Thoracic aorta (tissue), 2 donors: Measurements from ENCODE around the gene GRAMD2A. TPM values are rescaled to one million over a fixed set of nuclear protein-coding genes. Genes with fewer than 3 reads are reported as not detected.

Experiments
- ATAC-seq: fragments of 150-250 bp; one replicate; pipeline ENCODE4 v1.8.0; 2017; ENCODE audit warnings: low read depth; ENCODE audit not compliant: insufficient number of reproducible peaks, low FRiP score
- DNase-seq: peaks from one replicate; pipeline ENCODE4 v3.0.0-alpha.2; 2020; ENCODE audit warnings: low spot score
- H3K27ac ChIP-seq, 2 donors: fragments of 200-600 bp; sonication (generic); 1 replicate in 1 of 2; 2 replicates in 1 of 2; pipeline ENCODE4 v1.5.1; 2016; ENCODE audit warnings: mild to moderate bottlenecking in 2 of 2, moderate library complexity in 2 of 2
- H3K27me3 ChIP-seq: fragments of 200-600 bp; sonication (generic); replicated peaks from 2 replicates; pipeline ENCODE4 v1.6.0; 2016; ENCODE audit warnings: mild to moderate bottlenecking; ENCODE audit not compliant: insufficient read depth
- H3K36me3 ChIP-seq: fragments of 200-600 bp; sonication (generic); one replicate; pipeline ENCODE4 v1.5.1; 2016
- H3K4me1 ChIP-seq, 2 donors: fragments of 200-600 bp; sonication (generic); 1 replicate in 1 of 2; 2 replicates in 1 of 2; pipeline versions ENCODE4 v1.5.1 to v1.6.0; 2016; ENCODE audit warnings: low read depth in 2 of 2, mild to moderate bottlenecking in 1 of 2; ENCODE audit not compliant: control insufficient read depth in 1 of 2
- H3K4me3 ChIP-seq: fragments of 200-600 bp; sonication (generic); 2 replicates; pipeline ENCODE4 v1.5.1; 2016; ENCODE audit warnings: mild to moderate bottlenecking
- H3K9me3 ChIP-seq: fragments of 200-600 bp; sonication (generic); 2 replicates; pipeline ENCODE4 v1.5.1; 2016
- CTCF ChIP-seq: fragments of 200-600 bp; sonication (generic); IDR thresholded peaks from one replicate; pipeline ENCODE4 v1.5.1; 2019; ENCODE audit warnings: antibody characterized with exemption
- total RNA-seq, 2 donors: library from RNA; depleted of rRNA; stranded (reverse); fragments of >200 nt; gene quantifications; one replicate each; pipeline versions ENCODE4 v1.1.0 to v1.2.3, GENCODE V29; 2016

The GRAMD2A gene
- total RNA-seq, 2 donors from 2014 or later = 0.85 TPM; not detected in 1

- Histone ChIP-seq H3K36me3 (no peaks in the 10 kb centered on the region), H3K4me3 (peak within 1 kb of the TSS; percentile 93), H3K9me3 (no peaks in the 10 kb centered on the region), H3K27me3 (no peaks in the 10 kb centered on the region), H3K27ac (peak within 1 kb of the TSS; percentile 96 to 99), H3K4me1 (peaks cover 31 to 41% of the 10 kb centered on the region in 2 donors)
- DNase-seq (peak; percentile 90), ATAC-seq (peak; percentile 69)
- TF ChIP-seq CTCF = no peak
Measured at GRCh38 chr15:72231066-72231832, 33.7 kb upstream of the GRAMD2A start, which contains the start of gene PKM. Gene PKM, minus strand, starts transcription at chr15:72231190. Its CDS starts 12,093 bp downstream, at chr15:72219097.

GRCh38 chr15:72230197-72231065, 32.8 kb upstream of the GRAMD2A start:
- ATAC-seq = peak; percentile 30

GRCh38 chr15:72229947-72230196, 32.3 kb upstream of the GRAMD2A start:
- Histone ChIP-seq H3K27me3 (no peaks in the 10 kb centered on the region), H3K9me3 (no peaks in the 10 kb centered on the region), H3K27ac (peak overlapping the region; percentile 96 to 99), H3K4me1 (peaks cover 35 to 52% of the 10 kb centered on the region in 2 donors), H3K4me3 (peak overlapping the region; percentile 93), H3K36me3 (no peaks in the 10 kb centered on the region)
- DNase-seq = no peak
- no peak for TF ChIP-seq CTCF
- no peak for ATAC-seq

More at GRCh38 chr15:72230197-72231065, 32.8 kb upstream of the GRAMD2A start:
- DNase-seq = peak; percentile 83
- H3K9me3 ChIP-seq = no peaks in the 10 kb centered on the region
- H3K27ac ChIP-seq = peak overlapping the region; percentile 96 to 99
- no peaks in the 10 kb centered on the region for H3K27me3 ChIP-seq
- TF ChIP-seq CTCF = no peak
- H3K4me3 ChIP-seq = peak overlapping the region; percentile 93
- no peaks in the 10 kb centered on the region for H3K36me3 ChIP-seq
- H3K4me1 ChIP-seq = peaks cover 35 to 48% of the 10 kb centered on the region in 2 donors

GRCh38 chr15:72229076-72229946, 31.7 kb upstream of the GRAMD2A start:
- Histone ChIP-seq H3K9me3 (no peaks in the 10 kb centered on the region), H3K4me3 (peak overlapping the region; percentile 93), H3K4me1 (peaks cover 35 to 52% of the 10 kb centered on the region in 2 donors), H3K27ac (peak overlapping the region; percentile 96 to 99), H3K27me3 (no peaks in the 10 kb centered on the region), H3K36me3 (no peaks in the 10 kb centered on the region)
- ATAC-seq (no peak), DNase-seq (no peak)
- no peak for TF ChIP-seq CTCF
